Measurements from ENCODE around the gene CDO1.

DNA sequence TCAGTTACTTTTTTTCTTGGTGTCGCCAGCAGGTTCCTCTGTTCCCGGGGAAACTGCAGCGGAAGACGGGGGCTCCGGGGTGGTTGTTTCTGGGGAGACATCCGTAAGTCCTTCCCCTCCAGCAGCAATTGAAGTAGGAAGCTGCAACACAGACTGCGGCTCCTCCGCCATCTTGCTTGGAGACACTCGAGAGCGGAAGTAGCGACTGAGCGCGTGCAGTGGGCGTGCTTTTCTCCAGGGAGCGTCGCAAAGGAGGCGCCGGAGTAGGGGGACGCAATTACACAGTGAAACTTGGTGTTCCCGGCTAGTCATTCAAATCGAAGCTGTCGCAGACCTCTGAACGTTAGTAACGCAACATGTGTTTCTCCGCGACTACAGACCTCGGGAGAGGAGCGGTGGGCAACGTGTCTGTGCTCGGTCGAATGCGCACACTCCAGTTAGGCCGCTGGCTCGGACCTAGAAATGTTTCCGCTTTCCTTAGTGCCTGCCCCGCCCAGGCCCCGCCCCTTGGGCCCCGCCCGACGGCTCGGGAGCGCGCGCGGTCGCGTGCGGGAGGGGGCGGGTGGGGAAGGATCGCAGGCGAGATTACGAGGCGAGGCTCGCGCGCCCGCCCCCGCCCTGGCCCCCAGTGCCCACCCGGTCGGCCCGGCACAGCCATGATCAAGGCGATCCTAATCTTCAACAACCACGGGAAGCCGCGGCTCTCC, 25.1 kb upstream of the CDO1 start, which contains the start of the genes AP3S1 and ATG12:
- TF ChIP-seq CTCF (IDR thresholded peaks at IDR 0.05; ENCODE audit: insufficient read depth, low read length, poor library complexity, severe bottlenecking) (no peak), EZH2phosphoT487 (conservative IDR thresholded peaks at IDR 0.05; ENCODE audit: low read length) (no peak)

Data from SU-DHL-6 (cell line).